ENCODE results near the gene ZNF681.
"Not testable (repeated sequence)": the region's sequence is repeated elsewhere in the genome, so short reads cannot be mapped to it uniquely, and the experiment has no call there.

Gene ZNF681

DNA sequence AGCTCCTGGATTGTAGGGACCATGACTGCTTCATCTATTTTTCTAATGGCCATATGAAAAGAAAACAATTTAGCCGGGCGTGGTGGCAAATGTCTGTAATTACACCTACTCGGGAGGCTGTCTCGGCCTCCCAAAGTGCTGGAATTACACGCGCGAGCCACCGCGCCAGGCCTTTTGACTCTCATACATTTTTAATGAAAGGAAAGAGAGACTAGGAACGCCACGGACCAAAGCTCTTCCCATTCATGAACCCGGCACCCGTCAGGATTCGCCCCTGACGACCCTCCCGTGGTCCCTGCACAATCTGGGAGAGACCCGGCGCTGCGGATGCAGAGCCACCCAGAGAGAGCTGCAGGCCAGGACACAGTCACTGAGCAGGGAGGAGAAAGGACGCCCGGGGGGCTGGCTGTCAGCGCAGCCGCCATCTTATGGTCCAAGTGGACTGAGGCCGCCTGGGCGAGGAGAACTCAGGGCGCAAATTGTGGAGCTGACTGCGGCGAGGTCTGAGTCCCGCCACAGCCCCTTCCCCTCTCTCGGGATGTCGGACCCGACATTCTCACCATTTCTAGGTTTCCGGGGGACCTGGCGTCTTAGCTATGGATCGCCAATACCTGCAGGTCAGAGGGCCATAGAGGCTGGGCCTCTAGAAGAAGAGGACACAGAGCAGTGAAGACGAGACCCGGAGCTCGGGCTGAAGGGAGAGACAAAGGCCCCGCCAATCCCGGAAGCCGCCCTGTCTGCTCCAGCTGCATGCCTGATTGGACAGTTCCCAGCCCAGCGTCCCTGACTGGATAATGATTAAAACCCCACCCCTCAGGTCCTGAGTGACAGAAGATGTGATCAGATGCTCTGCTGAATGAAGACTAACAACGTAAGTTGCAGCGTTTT is at the start of gene ZNF681:
Gene ZNF681 (minus strand): TSS at position 705 of the 888 bp plus-strand sequence. CDS start 142 bp downstream, at position 563.
- DNase-seq (ENCODE audit: low spot score): peak; percentile 95

GRCh38 chr19:23804676-23805075 is 46.0 kb upstream of the ZNF681 start:
- no peak for DNase-seq (ENCODE audit: low spot score)

DNA sequence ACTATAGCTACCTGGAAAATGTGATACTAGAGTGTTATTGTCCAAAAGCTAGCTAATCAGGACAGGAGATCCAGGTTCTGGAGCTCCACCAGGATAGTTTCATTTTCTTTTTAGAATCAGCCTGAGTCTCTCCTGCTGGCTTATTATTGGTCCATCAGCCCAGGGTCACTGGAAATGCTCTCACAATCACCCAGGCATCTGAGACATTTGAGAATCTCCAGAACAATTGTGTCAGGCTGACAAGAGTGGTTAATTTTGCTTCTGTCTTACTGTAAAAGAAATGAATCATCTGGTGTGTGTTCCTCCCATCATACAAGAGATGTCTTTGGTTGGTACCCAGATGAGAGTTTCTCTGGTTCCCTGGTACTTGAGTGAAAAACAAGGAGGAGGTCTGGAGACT is 43.6 kb upstream of the ZNF681 start:
- DNase-seq (ENCODE audit: low spot score): no peak

- no peak for DNase-seq (ENCODE audit: low spot score)
These were observed 43.1 kb upstream of the ZNF681 start for GRCh38 chr19:23801803-23802202.

DNA sequence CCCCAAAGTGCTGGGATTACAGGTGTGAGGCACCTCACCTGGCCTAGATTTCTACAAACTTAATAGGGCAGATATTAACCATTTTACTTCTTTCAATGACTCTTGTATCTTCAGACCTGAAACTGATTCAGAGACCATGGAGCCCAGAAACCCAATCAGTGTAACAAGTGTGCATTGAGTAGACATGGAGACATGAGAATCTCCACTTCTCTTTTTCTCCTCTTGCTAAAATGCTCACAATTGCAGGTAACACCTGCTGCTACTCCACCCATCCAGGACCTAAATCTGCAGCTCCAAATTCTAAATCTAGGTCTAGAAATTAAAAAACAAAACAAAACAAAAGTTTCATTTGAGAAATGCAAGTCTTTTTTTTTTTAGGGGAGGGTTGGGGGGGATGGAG is 42.2 kb upstream of the ZNF681 start:
- DNase-seq (ENCODE audit: low spot score): no peak

- DNase-seq (ENCODE audit: low spot score): no peak
These were observed 41.6 kb upstream of the ZNF681 start for GRCh38 chr19:23800271-23800670.

GRCh38 chr19:23799321-23799720 is 40.6 kb upstream of the ZNF681 start:
- no peak for DNase-seq (ENCODE audit: low spot score)

DNA sequence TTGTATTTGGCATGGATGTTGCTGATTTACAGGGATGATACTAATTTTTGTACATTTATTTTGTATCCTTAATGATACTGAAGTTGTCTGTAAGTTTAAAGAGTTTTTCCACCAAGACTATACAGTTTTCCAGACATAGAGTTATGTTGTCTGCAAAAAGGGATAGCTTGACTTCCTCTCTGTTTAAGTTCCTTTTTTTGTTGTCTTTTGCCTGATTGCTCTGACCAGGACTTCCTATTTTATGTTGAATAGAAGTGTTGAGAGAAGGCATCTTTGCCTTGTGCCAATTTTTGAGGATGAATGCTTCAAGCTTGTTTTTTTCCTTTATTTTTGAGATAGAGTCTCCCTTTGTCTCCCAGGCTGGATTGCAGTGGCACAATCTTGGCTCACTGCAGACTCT is 36.8 kb upstream of the ZNF681 start:
- no peak for DNase-seq (ENCODE audit: low spot score)

DNA sequence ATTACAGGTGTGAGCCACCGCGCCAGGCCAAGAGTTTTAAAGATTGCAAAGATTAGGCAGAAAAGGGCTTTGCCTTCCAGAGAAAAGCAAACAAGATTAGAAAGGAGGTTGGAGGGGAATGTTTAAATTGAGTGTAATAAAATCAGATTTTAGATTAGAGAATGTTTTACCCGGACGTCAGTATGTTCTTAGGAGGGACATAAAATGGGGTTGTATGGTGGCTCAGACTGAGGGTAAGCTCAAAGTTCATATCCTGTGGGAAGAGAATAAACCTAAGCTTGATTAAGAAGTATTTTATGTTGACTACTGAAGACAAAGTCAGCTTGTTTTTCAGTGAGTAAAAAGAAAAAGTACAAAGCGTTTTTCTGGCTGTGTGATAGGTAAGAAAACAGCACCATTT is 34.1 kb upstream of the ZNF681 start:
- no peak for DNase-seq (ENCODE audit: low spot score)

DNA sequence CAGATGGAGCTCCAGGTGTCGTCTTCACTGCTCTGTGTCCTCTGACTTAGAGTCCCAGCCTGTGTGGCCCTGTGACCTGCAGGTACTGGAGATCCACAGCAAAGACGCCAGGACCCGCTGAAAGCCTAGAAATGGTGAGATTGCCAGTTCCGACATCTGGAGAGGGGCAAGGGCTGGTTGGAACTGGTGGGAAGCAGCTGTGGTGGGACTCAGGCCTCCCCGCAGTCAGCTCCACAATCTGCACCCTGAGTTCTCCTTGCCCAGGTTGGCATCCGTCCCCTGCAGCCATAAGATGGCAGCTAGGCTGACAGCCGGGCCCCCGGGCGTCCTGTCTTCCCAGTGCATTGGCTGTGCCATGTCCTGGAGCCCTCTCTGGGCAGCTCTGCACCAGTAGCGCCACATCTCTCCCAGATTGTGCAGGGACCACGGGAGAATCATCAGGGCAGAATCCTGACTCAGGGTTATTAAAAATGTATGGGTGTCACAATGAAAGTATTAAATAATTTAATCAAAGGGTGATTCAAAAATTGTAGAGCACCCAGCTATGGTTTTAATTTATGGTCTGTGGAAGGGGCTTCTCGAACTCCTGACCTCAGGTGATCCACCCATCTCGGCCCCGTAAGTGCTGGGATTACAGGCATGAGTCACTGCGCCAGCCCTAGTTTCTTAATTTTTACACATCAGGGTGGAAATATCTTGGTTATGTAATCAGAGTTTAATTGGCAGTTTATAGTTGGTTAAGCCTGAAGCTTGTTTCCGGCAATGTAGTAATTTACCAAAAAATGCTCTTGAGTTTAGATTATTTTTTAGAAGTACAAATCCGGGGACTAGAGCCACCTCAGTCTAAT is 32.2 kb upstream of the ZNF681 start:
- DNase-seq (ENCODE audit: low spot score): no peak

DNA sequence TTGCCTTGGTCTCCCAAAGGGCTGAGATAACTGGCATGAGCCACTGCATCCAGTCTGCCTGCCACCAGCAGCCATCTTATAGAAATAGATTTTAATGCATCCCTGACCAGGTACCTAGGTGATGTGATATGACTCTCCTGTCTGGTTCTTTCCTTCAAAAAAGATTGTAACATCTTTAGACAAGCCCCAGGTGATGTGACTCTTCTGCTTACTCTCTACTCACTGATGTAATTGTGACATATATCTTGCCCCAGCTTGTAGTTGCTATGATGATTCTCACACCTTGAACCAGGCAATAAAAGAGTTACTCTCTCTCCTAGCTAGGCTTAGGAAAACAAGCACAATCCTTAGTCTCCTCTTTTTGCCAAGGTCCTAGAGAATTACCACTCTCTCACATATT is 30.6 kb upstream of the ZNF681 start:
- no peak for DNase-seq (ENCODE audit: low spot score)

GRCh38 chr19:23788411-23788810 is 29.7 kb upstream of the ZNF681 start:
- no peak for DNase-seq (ENCODE audit: low spot score)

GRCh38 chr19:23787106-23787505 is 28.4 kb upstream of the ZNF681 start:
- no peak for DNase-seq (ENCODE audit: low spot score)

DNA sequence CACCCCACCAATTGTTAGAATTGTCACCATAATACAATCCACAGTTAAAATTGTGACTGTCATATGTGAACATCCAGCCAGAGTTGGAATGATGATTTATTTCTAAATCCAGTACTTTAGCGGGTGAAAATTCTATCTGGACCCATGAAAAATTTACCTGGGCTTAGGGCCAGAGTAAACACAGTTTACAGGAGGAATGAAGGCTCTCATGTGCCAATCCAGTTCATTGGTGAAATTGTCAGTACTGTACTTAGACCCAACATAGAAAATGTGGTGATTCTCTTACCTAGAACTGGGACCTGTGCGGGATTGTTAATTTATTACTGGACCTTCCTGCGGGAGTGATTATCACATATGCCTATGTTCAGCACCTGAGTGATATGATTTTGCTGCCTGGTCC is 27.3 kb upstream of the ZNF681 start:
- no peak for DNase-seq (ENCODE audit: low spot score)

DNA sequence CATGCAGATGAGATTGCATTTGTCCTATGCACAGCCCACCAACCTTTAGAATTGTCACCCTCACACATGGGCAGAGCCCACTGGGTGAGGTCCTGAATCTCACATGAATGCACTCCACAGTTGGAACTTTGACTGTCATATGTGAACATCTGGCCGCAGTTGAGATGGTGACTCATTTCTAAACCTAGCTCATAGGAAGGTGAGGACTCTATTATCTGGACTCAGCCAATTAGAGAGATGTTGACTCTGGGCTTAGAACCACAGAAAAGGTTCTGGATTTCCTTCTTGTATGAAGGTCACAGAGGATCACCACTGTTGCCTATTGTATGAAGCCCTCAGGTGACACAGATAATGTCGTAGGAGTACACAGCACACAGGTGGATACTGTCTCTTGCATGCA is 25.6 kb upstream of the ZNF681 start:
- no peak for DNase-seq (ENCODE audit: low spot score)

- DNase-seq (ENCODE audit: low spot score): no peak
These were observed 24.9 kb upstream of the ZNF681 start for GRCh38 chr19:23783636-23784035.

DNA sequence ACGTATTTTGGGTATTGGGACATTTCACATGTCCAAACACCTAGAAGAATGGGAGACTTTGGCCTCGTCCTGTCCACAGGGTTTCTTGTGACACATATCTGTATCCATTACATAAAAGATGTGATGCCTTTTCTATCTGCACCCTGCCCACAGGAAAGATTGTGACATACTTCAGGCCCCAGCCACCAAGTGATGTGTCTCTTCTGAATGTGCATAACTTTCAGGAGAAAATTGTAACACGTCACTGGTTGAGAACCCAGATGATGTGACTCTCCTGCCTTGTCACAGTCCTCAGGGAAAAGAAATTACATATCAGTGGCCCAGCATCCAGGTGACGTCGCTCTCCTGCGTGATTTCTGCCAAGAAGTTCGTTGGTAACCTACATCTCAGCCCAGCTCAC is 21.0 kb upstream of the ZNF681 start:
- DNase-seq (ENCODE audit: low spot score): no peak

DNA sequence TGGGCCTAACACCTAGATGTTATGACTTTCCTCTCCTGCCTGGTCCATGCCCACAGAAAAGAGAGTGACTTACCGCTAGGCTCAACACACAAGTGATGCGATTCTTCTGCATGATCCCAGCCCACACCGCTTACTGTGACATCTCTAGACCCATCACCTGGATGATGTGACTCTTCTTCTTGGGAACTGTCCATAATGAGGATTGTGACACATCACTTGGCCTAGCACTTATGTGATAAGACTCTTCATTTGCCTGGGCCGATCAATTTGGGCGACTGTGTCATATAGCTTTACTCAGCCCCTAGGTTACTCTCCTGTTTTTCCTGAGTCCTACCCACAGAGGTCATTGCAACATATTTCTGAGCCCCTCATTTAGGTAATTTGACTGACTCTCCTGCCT is 19.9 kb upstream of the ZNF681 start:
- DNase-seq (ENCODE audit: low spot score): no peak

DNA sequence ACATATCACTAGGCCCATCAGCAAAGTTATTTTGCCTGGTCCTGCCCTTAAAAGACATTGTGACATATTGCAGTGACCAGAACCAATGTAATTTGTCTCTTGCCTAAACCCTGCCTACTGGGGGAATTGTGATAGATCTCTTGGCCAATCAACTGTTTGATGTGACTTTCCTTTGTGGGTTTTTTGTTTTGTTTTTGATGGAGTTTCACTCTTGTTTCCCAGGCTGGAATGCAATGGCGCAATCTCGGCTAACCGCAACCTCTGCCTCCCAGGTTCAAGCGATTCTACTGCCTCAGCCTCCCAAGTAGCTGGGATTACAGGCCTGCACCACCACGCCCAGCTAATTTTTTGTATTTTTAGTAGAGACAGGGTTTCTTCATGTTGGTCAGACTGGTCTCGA is 19.3 kb upstream of the ZNF681 start:
- not testable (repeated sequence) for DNase-seq (ENCODE audit: low spot score)

GRCh38 chr19:23777216-23777615 is 18.5 kb upstream of the ZNF681 start:
- no peak for DNase-seq (ENCODE audit: low spot score)

GRCh38 chr19:23776507-23777205 is 18.0 kb upstream of the ZNF681 start:
- DNase-seq (ENCODE audit: low spot score): no peak

DNA sequence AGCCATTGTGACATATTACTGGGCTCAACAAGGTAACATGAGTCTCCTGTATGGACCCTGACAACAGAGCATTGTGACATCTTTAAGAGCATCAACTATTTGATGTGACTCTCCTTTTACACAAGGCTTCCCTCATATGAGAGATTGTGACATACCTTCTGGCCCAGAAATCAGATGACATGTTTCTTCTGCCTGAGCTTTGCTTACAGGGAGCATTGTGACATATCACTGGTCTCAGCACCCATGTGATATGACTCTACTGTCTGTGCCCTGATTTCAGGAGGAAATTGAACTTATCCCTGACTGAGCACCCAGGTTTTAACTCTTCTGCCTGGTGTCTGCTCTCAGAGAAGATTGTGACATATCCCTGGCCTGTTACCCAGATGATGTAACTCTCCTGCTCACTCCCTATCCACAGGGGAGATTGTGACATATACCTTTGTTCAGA is 15.9 kb upstream of the ZNF681 start:
- no peak for DNase-seq (ENCODE audit: low spot score)

Data from NAMALWA (cell line).